Neural crest cell (in vitro differentiated cells): ENCODE measurements around the gene SPTBN2. TPM values are rescaled to one million over a fixed set of nuclear protein-coding genes. Genes with fewer than 3 reads are reported as not detected.

Experiments
- DNase-seq: peaks from one replicate; pipeline ENCODE4 v3.0.0; 2021; ENCODE audit warnings: low read depth, mixed read lengths, low spot score
- H3K27ac Mint-ChIP-seq: one replicate; pipeline ENCODE4 v1.8.0; 2021; ENCODE audit warnings: mild to moderate bottlenecking, mixed read lengths; ENCODE audit not compliant: unreplicated experiment
- H3K27me3 Mint-ChIP-seq: 2 replicates; pipeline ENCODE4 v1.8.0; 2021; ENCODE audit warnings: low read depth, mild to moderate bottlenecking, mixed read lengths
- H3K36me3 Mint-ChIP-seq: 2 replicates; pipeline ENCODE4 v1.8.0; 2021; ENCODE audit warnings: low read depth, mild to moderate bottlenecking, mixed read lengths
- H3K4me1 Mint-ChIP-seq: 2 replicates; pipeline ENCODE4 v1.8.0; 2021; ENCODE audit warnings: mixed read lengths
- H3K4me3 Mint-ChIP-seq: one replicate; pipeline ENCODE4 v1.8.0; 2021; ENCODE audit warnings: mild to moderate bottlenecking, mixed read lengths
- H3K9me3 Mint-ChIP-seq: 2 replicates; pipeline ENCODE4 v1.8.0; 2021; ENCODE audit warnings: mixed read lengths
- CTCF ChIP-seq: fragments of 200-600 bp; sonication (generic); conservative IDR thresholded peaks from 2 replicates; pipeline ENCODE4 v1.5.0; 2021; ENCODE audit warnings: antibody characterized with exemption, mild to moderate bottlenecking
- total RNA-seq: library from RNA; stranded (reverse); gene quantifications from 2 replicates; pipeline ENCODE4 v1.2.1, GENCODE V29; 2021

Gene SPTBN2
- total RNA-seq, 1 donor from 2014 or later, result 43.6 TPM

DNA sequence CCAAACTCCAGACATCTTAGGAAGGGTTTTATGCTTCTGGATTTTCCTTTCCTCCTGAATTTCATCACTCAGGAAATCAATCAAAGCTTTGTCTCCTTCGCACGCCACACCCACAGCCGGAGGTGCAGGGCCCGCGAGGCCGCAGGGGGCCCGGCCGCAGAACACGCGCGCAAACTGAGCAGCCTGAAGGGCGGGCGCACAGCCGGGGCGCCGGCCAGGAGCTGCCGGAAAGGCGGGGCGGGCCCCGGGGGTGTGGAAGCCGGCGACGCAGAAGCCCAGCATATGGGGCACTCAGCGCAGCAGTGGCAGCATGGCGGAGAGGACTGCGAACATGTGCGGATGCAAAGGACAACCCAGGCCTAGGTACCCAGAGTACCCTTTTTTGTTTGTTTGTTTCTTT is 33.1 kb upstream of the SPTBN2 start:
- H3K9me3 Mint-ChIP-seq, result no peaks in the 10 kb centered on the region
- no peaks in the 10 kb centered on the region for H3K4me1 Mint-ChIP-seq
- DNase-seq, result no peak
- no peak for TF ChIP-seq CTCF
- H3K4me3 Mint-ChIP-seq, result no peak overlapping the region
- peaks cover 7% of the 10 kb centered on the region for H3K36me3 Mint-ChIP-seq
- H3K27ac Mint-ChIP-seq, result no peak overlapping the region
- no peaks in the 10 kb centered on the region for H3K27me3 Mint-ChIP-seq

DNA sequence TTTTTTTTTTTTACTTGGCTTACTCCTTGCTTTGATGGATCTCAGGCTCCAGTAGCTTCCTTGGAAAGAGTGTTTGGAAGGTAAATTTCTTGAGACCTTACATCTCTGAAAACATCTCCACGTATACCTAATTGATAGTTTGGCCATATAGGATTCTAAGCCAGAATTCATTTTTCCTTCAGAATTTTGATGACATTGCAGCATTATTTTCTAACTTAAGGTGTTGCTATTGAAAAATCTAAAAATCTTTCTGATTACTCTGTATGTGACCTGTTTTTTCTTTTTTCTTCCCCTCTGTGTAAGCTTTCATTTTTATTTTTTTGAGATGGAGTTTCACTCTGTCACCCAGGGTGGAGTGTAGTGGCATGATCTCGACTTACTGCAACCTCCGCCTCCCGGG is 23.1 kb upstream of the SPTBN2 start:
- Mint-ChIP-seq H3K27me3 (no peaks in the 10 kb centered on the region), H3K4me3 (no peak overlapping the region), H3K36me3 (no peaks in the 10 kb centered on the region), H3K27ac (peak overlapping the region; percentile 43), H3K9me3 (no peaks in the 10 kb centered on the region), H3K4me1 (peaks cover 9% of the 10 kb centered on the region)
- DNase-seq, result no peak
- no peak for TF ChIP-seq CTCF

DNA sequence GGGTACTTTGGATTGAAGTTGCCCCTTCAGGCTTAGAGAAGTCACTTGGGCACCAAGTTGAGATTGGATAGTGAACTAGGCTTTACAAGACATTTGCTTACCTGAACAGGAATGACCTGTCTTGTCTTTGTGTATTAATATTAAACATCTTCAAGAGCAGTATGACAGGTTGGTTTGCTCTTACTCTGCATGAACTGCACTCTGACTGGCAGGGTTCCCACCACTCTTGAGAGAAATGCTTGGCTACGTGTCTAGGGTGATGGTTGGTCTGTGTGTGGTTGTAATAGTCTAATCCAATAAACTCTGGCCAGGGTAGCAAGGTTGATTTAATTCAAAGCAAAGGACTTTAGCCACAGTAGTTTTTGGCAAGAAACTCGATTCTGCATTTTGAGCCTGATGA is 20.1 kb upstream of the SPTBN2 start:
- H3K27ac Mint-ChIP-seq, result no peak overlapping the region
- peaks cover 13% of the 10 kb centered on the region for H3K4me1 Mint-ChIP-seq
- no peaks in the 10 kb centered on the region for H3K9me3 Mint-ChIP-seq
- no peak for TF ChIP-seq CTCF
- no peaks in the 10 kb centered on the region for H3K36me3 Mint-ChIP-seq
- no peaks in the 10 kb centered on the region for H3K27me3 Mint-ChIP-seq
- no peak overlapping the region for H3K4me3 Mint-ChIP-seq
- DNase-seq, result no peak

- no peak overlapping the region for H3K27ac Mint-ChIP-seq
- H3K9me3 Mint-ChIP-seq, result no peaks in the 10 kb centered on the region
- no peaks in the 10 kb centered on the region for H3K36me3 Mint-ChIP-seq
- H3K27me3 Mint-ChIP-seq, result no peaks in the 10 kb centered on the region
- H3K4me3 Mint-ChIP-seq, result peak overlapping the region; percentile 35
- peaks cover 13% of the 10 kb centered on the region for H3K4me1 Mint-ChIP-seq
- no peak for DNase-seq
- no peak for TF ChIP-seq CTCF
These were observed 18.5 kb upstream of the SPTBN2 start for GRCh38 chr11:66747480-66747879.

- TF ChIP-seq CTCF, result no peak
- DNase-seq, result no peak
These were observed 16.6 kb upstream of the SPTBN2 start for GRCh38 chr11:66745356-66746235.

More at GRCh38 chr11:66745356-66746235, 16.6 kb upstream of the SPTBN2 start:
- Mint-ChIP-seq H3K9me3 (no peaks in the 10 kb centered on the region), H3K4me3 (peak overlapping the region; percentile 96), H3K27me3 (no peaks in the 10 kb centered on the region), H3K4me1 (peaks cover 13% of the 10 kb centered on the region), H3K27ac (no peak overlapping the region), H3K36me3 (no peaks in the 10 kb centered on the region)
